Right lobe of liver (tissue), 4 donors: ENCODE measurements around the gene DPP6.

Experiments
- CTCF ChIP-seq, 4 donors: fragments of 200-600 bp in 3 of 4; fragments of 450-650 bp in 1 of 4; IDR thresholded peaks; one replicate each; pipeline versions ENCODE4 v1.5.1 to v1.8.0; 2016 to 2022; ENCODE audit warnings: antibody characterized with exemption in 4 of 4, mild to moderate bottlenecking in 2 of 4
- POLR2A ChIP-seq: fragments of 450-650 bp; IDR thresholded peaks from one replicate; pipeline ENCODE4 v1.6.1; 2017; ENCODE audit warnings: antibody characterized with exemption, mild to moderate bottlenecking
- donor health status: DM: no; HTN: no; CAD: no.
- donor health status: DM: no; HTN: no; CAD: no.
- donor health status: DM: no; HTN: yes; CAD: no.

GRCh38 chr7:154676422-154677073 lies 624.4 kb downstream of the DPP6 start:
- TF ChIP-seq CTCF (IDR thresholded peaks at IDR 0.05) (no peak), POLR2A (no peak)
